Effector CD8-positive, alpha-beta T cell (primary cell): Measurements from ENCODE around the gene PTPN1.
A peak's percentile ranks its signal among the peaks of the same experiment; 100 is the strongest.
"Not testable (repeated sequence)": the region's sequence is repeated elsewhere in the genome, so short reads cannot be mapped to it uniquely, and the experiment has no call there.

Source experiments
- DNase-seq: peaks from one replicate; lab custom pipeline; 2025; lab: John Stamatoyannopoulos, UW
- total RNA-seq, 4 experiments: gene quantifications; one replicate each; lab custom pipeline; 2026; lab: John Stamatoyannopoulos, UW

PTPN1 gene
- total RNA-seq: 137 to 180 (median 149) reads per million in 4 experiments

- DNase-seq: peak; percentile 97
Measured at GRCh38 chr20:50509923-50510705, at the start of gene PTPN1. Gene PTPN1 (plus strand): TSS chr20:50510383. CDS start chr20:50510528, 145 bp downstream.

GRCh38 chr20:50460608-50461267 lies 49.4 kb upstream of the PTPN1 start:
- DNase-seq: peak; percentile 72

GRCh38 chr20:50462093-50462690 lies 48.0 kb upstream of the PTPN1 start:
- DNase-seq: no peak

- peak; percentile 35 for DNase-seq
Measured at GRCh38 chr20:50464026-50464724, 46.0 kb upstream of the PTPN1 start.

- DNase-seq: no peak
Measured at GRCh38 chr20:50464725-50465650, 45.2 kb upstream of the PTPN1 start.

- DNase-seq: no peak
Measured at GRCh38 chr20:50467174-50467573, 43.0 kb upstream of the PTPN1 start.

- DNase-seq: no peak
Measured at GRCh38 chr20:50467718-50468356, 42.3 kb upstream of the PTPN1 start.

- DNase-seq: no peak
Measured at GRCh38 chr20:50468378-50468798, 41.8 kb upstream of the PTPN1 start.

- no peak for DNase-seq
Measured at GRCh38 chr20:50469176-50469723, 40.9 kb upstream of the PTPN1 start.

- DNase-seq: no peak
Measured at GRCh38 chr20:50469796-50470195, 40.4 kb upstream of the PTPN1 start.

- DNase-seq: no peak
Measured at GRCh38 chr20:50470264-50470858, 39.8 kb upstream of the PTPN1 start.

- no peak for DNase-seq
Measured at GRCh38 chr20:50471231-50471630, 39.0 kb upstream of the PTPN1 start.

- no peak for DNase-seq
Measured at GRCh38 chr20:50472693-50473664, 37.2 kb upstream of the PTPN1 start.

- DNase-seq: not testable (repeated sequence)
Measured at GRCh38 chr20:50474356-50474755, 35.8 kb upstream of the PTPN1 start.

- DNase-seq: no peak
Measured at GRCh38 chr20:50475681-50476292, 34.4 kb upstream of the PTPN1 start.

GRCh38 chr20:50477239-50477872 lies 32.8 kb upstream of the PTPN1 start:
- DNase-seq: no peak

GRCh38 chr20:50478162-50478990 lies 31.8 kb upstream of the PTPN1 start:
- DNase-seq: peak; percentile 59
